NCI-H526 (cell line): ENCODE measurements around the gene TRIM46.
A peak's percentile ranks its signal among the peaks of the same experiment; 100 is the strongest.
"Not testable (repeated sequence)": the region's sequence is repeated elsewhere in the genome, so short reads cannot be mapped to it uniquely, and the experiment has no call there.

Experiments
- DNase-seq, 2 experiments: peaks; one replicate each; lab custom pipeline; 2025; lab: John Stamatoyannopoulos, UW

Gene TRIM46

GRCh38 chr1:155186067-155186793 is 12.6 kb downstream of the TRIM46 start:
- DNase-seq: peak; percentile 80 to 91

GRCh38 chr1:155186794-155187455 is 13.3 kb downstream of the TRIM46 start:
- DNase-seq: peak; percentile 80 to 91

- DNase-seq: no peak
These were observed 13.8 kb downstream of the TRIM46 start for GRCh38 chr1:155187456-155187891.

GRCh38 chr1:155188268-155188667 is 14.6 kb downstream of the TRIM46 start:
- DNase-seq: no peak

GRCh38 chr1:155189926-155190325 is 16.3 kb downstream of the TRIM46 start:
- DNase-seq: not testable (repeated sequence)

- no peak for DNase-seq
These were observed 18.3 kb downstream of the TRIM46 start for GRCh38 chr1:155191904-155192303.

GRCh38 chr1:155192346-155193274 is 19.0 kb downstream of the TRIM46 start:
- peak; percentile 94 to 98 for DNase-seq

- peak; percentile 94 to 99 for DNase-seq
These were observed 19.8 kb downstream of the TRIM46 start for GRCh38 chr1:155193275-155193990.

- DNase-seq: not testable (repeated sequence)
These were observed 20.3 kb downstream of the TRIM46 start for GRCh38 chr1:155193991-155194240.

- peak in 1 of 2 experiments; percentile 68 for DNase-seq
These were observed 21.8 kb downstream of the TRIM46 start for GRCh38 chr1:155195201-155196102.

- no peak for DNase-seq
These were observed 22.6 kb downstream of the TRIM46 start for GRCh38 chr1:155196103-155196892.

- DNase-seq: no peak
These were observed 23.4 kb downstream of the TRIM46 start for GRCh38 chr1:155196893-155197638.

- DNase-seq: no peak
These were observed 24.4 kb downstream of the TRIM46 start for GRCh38 chr1:155197901-155198546.

- no peak for DNase-seq
These were observed 24.9 kb downstream of the TRIM46 start for GRCh38 chr1:155198547-155198906.

- no peak for DNase-seq
These were observed 26.1 kb downstream of the TRIM46 start for GRCh38 chr1:155199792-155200191.

GRCh38 chr1:155200920-155201319 is 27.3 kb downstream of the TRIM46 start:
- DNase-seq: no peak

GRCh38 chr1:155202198-155202597 is 28.5 kb downstream of the TRIM46 start:
- DNase-seq: no peak

GRCh38 chr1:155202731-155203515 is 29.3 kb downstream of the TRIM46 start:
- no peak for DNase-seq
